Liver (tissue), 1 donor: Measurements from ENCODE around the gene OSTM1.

Experiments used
- TAF1 ChIP-seq: conservative IDR thresholded peaks from 2 replicates; pipeline ENCODE4 v1.6.1; 2016; ENCODE audit warnings: antibody characterized with exemption, mild to moderate bottlenecking
- TF ChIP-seq, protein P1 (sequence below): IDR thresholded peaks from 2 replicates; pipeline ENCODE4 v1.6.1; 2016; ENCODE audit warnings: antibody characterized with exemption
- donor health status: healthy.

DNA sequence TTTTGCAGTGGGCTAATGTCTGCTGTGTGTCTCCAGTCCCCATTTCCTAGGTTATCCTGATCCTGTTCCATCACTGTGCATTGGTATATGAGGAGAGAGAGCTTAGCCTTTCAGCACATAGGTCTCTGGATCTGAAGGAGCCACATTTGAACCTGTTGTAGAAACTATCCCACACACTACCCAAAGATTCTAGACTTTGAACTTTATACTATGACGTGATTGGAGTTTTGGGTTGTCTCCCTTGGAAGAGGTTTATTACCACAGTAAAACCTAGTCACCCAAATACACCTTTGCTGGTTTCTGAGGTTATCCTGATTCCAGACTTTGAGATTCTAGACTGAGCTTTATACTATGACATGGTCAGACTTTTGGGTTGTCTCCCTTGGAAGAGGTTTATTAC is 8.0 kb upstream of the OSTM1 start:
- TF ChIP-seq, protein P1, sequence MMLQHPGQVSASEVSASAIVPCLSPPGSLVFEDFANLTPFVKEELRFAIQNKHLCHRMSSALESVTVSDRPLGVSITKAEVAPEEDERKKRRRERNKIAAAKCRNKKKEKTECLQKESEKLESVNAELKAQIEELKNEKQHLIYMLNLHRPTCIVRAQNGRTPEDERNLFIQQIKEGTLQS, result no peak
- TF ChIP-seq TAF1, result no peak
